GM19372 (cell line): Measurements from ENCODE around the gene KCNK7.
A peak's percentile ranks its signal among the peaks of the same experiment; 100 is the strongest.

Source experiments
- ATAC-seq: cut with Tn5 transposase; IDR thresholded peaks from one replicate; pipeline ENCODE4 v1.9.1; 2021; ENCODE audit warnings: mild to moderate bottlenecking, low read depth, moderate library complexity; ENCODE audit not compliant: unreplicated experiment

Gene KCNK7

GRCh38 chr11:65559951-65560537 is 35.6 kb downstream of the KCNK7 start:
- no peak for ATAC-seq

- no peak for ATAC-seq
These were observed 36.1 kb downstream of the KCNK7 start for GRCh38 chr11:65559535-65559934.

- no peak for ATAC-seq
These were observed 36.6 kb downstream of the KCNK7 start for GRCh38 chr11:65558930-65559509.

- ATAC-seq = no peak
These were observed 37.3 kb downstream of the KCNK7 start, which contains the start of gene LTBP3 for GRCh38 chr11:65558002-65558929. Gene LTBP3 (minus strand): TSS chr11:65558359. CDS start chr11:65557959, 400 bp downstream.

DNA sequence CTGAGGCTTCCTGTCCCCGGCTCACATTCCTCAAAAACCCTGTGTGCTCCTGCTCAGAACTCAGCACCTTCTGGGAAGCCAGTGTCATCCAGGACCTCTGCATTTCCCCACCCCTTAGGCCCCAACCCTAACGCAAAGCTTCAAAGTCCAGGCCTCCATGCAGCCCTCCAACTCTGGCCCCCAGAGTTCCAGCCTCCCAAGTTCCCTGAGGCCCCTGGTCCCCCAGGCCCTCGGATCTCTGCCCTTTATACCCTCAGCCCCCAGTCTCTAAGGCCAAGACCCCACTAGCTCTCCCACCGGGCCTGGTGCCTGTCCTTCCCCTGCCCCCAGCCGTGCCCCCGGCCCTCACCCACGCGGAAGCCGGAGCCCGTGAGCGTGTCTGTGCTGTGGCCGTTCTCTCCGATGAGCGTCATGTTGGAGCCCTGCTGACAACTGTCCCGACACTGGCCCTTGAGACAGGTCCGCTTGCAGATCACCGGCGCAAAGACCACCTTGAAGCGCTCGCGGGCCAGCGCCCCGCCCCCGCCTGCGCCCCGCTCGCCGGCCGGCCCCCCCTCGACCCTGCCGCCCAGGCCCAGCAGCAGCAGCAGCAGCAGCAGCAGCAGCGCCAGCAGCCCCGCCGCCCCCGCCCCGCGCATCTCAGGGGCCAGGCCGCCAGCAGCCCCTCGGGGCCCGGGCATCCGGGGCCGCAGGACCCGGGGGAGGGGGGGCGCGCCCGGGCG is 38.2 kb downstream of the KCNK7 start:
- no peak for ATAC-seq

DNA sequence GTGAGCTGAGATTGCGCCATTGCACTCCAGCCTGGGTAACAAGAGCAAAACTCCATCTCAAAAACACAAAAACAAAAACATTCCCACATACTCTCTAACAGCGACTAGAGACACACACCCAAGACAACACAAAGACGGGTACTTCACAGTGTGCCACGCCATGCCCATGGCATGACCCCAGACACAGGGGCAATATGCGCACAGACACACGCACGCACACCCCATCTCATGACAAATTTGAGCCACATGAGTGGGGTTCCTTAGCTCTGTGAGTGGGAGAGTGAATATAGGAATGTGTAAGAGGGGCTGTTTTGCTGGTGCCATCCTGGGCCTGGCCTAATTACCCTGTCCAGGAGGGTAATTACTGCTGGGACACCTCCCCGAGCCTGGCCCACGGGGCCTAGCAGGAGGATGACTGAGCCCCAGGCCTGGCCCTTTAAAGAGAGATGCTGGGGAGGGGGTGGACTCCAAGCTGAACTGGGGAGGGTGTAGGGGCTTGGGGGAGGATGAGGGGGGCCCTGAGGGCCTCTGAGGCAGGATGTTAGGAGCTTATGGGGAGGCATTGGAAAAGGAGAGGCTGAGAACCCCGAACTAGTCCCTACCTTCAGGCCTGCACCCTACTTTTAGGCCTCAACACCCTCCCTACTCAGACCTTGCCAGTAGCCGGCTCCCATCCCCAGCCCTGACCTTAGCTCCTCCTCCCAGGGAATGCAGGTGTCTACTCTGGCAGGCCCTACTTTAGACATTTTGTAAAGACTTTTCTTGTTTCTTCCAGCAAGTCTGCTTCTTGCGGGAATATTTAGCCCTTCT is 38.9 kb downstream of the KCNK7 start:
- ATAC-seq = no peak

- ATAC-seq = no peak
These were observed 39.8 kb downstream of the KCNK7 start for GRCh38 chr11:65555693-65556231.

DNA sequence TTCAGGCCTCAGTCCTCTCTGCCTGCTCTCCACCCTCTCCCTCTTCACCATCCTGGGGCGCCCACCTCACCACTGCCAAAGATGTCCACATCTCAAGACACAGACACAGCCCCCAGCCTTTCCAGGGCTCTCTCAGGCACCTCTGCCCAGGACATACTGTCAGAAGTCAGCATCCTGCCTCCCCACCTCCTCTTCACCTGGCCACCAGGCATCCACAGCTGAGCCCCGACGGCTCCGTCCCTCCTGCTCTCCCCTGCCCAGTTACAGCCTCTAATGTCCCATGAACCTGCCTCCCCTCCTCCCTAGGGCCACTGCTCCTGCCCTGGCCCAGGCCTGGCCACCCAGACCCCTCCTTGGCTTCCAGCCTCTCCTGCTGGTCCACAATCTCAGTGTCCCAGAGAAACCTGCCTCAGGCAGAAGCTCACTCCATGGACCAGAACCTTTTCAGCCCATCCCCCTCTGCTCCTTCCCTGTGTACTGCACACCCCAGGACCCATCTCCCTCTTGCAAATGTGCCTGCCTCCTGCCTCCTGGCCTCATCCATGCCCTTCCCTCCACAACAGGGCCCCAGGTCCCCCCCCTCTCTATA is 40.7 kb downstream of the KCNK7 start:
- ATAC-seq = no peak

DNA sequence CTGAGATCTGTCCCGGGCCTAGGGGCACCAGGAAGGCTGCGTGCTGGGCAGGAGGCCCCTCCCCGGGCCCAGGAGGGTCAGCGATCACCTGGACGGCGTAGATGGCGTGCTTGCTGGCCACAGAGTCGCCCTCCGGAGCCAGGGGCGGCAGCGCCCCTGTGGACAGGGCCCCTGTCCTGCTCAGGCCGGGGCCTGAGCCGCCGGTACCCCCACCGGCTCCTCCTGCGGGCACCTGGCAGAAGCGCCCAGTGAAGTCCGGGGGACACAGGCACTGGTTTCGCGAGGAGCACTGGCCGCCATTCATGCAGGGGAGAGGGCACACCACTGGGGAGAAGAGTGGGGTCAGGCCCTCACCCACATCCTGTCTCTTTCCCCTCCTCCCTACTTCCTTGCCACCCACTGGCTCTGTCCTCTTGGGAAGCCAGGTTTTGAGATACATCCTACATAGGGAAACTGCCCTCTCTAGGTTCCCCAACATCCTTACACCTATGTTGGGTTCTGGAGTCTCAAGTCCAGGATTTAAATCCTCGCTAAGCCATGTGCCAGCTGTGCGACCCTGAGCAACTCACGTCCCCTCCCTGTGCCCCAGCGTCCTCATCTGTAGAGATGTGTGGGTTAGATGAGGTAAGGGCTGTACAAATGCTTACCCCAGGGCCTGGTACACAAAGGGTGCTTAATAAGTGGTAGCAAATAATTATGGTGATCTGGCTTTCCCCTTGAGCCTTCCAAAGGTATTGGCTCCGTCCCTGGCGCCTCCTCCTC is 41.4 kb downstream of the KCNK7 start:
- ATAC-seq = no peak

DNA sequence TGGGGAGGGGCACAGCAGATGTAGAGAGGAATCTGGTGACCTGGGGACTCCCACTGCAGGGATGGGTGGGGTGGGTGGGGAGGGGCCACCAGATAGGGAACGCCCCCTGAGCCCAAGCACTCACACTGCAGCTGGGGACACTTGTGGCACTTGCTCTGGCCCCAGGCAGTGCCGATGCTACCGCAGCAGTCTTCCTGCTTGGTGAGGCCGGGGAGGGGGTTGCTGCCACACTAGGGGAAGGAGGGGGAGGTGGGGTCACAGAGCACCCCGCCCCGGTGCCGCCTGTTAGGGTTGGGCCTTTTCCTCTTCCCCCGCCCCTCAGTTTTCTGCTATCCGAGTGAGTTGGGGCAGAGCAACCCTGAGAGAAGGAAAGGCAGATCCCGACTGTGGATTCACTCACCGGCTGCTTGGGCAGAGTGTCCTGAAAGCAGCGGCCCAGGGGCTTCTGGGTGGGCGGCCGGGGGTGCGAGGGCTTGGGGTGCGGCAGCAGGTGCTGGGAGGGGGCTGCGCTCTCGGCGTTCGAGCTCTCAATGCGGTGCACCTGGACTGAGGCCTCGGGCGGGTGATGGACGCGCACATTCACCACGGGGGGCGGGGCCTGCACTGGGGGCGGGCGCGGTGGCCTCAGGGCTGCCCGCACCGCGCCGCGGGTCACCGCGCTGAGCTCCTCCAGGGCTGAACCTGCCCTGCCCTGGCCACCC is 42.1 kb downstream of the KCNK7 start:
- no peak for ATAC-seq

DNA sequence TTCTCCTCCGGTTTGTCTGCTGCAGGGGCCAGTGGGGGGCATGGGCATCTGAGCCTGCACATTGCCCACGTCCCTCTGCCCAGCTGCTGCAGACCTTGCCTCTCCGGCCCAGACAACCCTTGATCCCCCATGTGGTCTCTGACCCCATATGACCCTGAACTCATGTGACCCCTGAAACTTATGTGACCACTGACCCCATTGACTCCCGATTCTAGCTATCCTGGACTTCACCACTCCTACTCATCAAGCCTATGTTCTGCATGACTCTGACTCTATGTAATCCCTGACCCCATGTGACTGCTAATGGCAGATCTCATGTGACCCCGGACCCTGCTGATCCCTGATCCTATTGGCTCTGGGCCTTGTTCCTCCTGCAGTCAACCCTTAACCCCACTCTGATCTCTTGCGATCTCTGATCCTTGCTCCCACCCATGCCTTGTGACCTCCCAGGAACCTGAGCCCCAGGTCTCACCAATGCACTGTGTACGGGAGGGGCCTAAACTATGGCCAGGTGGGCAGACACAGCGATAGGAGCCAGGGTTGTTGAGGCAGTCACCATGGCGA is 43.1 kb downstream of the KCNK7 start:
- no peak for ATAC-seq

DNA sequence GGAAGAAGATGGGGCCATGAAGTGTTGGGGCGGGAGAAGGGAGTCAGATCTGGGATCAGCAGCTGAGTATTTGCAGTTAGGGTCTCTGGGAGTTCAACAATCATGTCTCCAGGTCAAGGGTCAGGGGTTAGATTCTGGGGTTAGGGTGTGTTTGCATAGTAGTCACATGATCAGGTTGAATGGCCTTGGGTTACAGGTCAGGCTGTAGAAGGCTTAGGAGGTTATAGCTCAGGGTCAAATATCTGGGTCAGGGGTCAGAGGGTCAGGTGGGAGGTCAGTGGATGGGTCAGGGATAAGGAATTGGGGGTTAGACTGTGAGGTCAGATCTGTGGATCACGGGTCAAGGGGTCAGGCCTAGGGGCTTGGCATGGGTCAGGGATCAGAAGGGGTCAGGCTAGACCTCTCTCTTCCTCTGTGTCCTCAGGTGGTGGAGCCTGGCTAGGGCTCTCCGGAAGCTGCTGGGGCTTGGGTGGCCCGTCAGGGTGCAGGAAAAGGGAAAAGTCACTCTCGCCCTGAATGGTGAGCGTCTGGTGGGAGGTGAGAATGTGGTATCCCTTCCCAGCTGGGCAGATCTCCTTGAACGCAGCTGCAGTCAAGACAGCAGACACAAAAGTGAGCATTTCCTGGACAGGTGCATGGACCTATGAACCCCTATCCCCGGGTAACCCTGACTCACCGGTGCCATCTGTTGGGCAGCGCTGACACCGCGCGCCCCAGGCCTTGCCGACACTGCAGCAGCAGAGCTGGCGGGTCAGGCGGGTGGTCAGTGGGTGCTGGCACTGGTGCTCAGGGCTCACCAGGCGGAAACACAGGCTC is 43.8 kb downstream of the KCNK7 start:
- peak; percentile 69 for ATAC-seq

GRCh38 chr11:65549096-65549495 is 46.5 kb downstream of the KCNK7 start:
- no peak for ATAC-seq

GRCh38 chr11:65548395-65548794 is 47.2 kb downstream of the KCNK7 start:
- ATAC-seq = no peak

GRCh38 chr11:65547446-65548125 is 48.0 kb downstream of the KCNK7 start:
- ATAC-seq = no peak

GRCh38 chr11:65546217-65546958 is 49.2 kb downstream of the KCNK7 start:
- peak; percentile 81 for ATAC-seq
